NCI-H526 (cell line): Measurements from ENCODE around the gene AGAP3.
A peak's percentile ranks its signal among the peaks of the same experiment; 100 is the strongest.

ENCODE experiments used
- DNase-seq, 2 experiments: peaks; one replicate each; lab custom pipeline; 2025; lab: John Stamatoyannopoulos, UW

AGAP3 gene

GRCh38 chr7:151057989-151058780, 28.1 kb upstream of the AGAP3 start:
- peak; percentile 100 for DNase-seq

- peak in 1 of 2 experiments; percentile 58 for DNase-seq
Observed at GRCh38 chr7:151058781-151059366, 27.4 kb upstream of the AGAP3 start.

GRCh38 chr7:151059367-151060112, 26.7 kb upstream of the AGAP3 start, which contains the start of gene SLC4A2:
Gene SLC4A2, plus strand, starts transcription at chr7:151059589. Its CDS starts 2,399 bp downstream, at chr7:151061988.
- peak in 1 of 2 experiments; percentile 88 for DNase-seq

- peak; percentile 60 to 83 for DNase-seq
Observed at GRCh38 chr7:151060113-151060415, 26.2 kb upstream of the AGAP3 start.

GRCh38 chr7:151060416-151061212, 25.7 kb upstream of the AGAP3 start:
- DNase-seq, result peak; percentile 72 to 88

- DNase-seq, result no peak
Observed at GRCh38 chr7:151061213-151062110, 24.8 kb upstream of the AGAP3 start.

GRCh38 chr7:151062111-151062398, 24.2 kb upstream of the AGAP3 start:
- no peak for DNase-seq

- peak; percentile 90 to 98 for DNase-seq
Observed at GRCh38 chr7:151062399-151063211, 23.7 kb upstream of the AGAP3 start.

- no peak for DNase-seq
Observed at GRCh38 chr7:151063212-151063561, 23.1 kb upstream of the AGAP3 start.

GRCh38 chr7:151064454-151064853, 21.8 kb upstream of the AGAP3 start:
- DNase-seq, result no peak

- no peak for DNase-seq
Observed at GRCh38 chr7:151064993-151065392, 21.3 kb upstream of the AGAP3 start.

GRCh38 chr7:151065516-151065915, 20.8 kb upstream of the AGAP3 start:
- no peak for DNase-seq

- no peak for DNase-seq
Observed at GRCh38 chr7:151066273-151066974, 19.9 kb upstream of the AGAP3 start.

GRCh38 chr7:151068069-151068773, 18.1 kb upstream of the AGAP3 start:
- DNase-seq, result no peak

- no peak for DNase-seq
Observed at GRCh38 chr7:151069841-151070573, 16.3 kb upstream of the AGAP3 start.

GRCh38 chr7:151070574-151070960, 15.7 kb upstream of the AGAP3 start:
- DNase-seq, result no peak

- DNase-seq, result no peak
Observed at GRCh38 chr7:151071032-151071866, 15.0 kb upstream of the AGAP3 start.

GRCh38 chr7:151073990-151074389, 12.3 kb upstream of the AGAP3 start:
- DNase-seq, result no peak
